ENCODE results near the gene SMTN. TPM values are rescaled to one million over a fixed set of nuclear protein-coding genes. Genes with fewer than 3 reads are reported as not detected.
"Not testable (repeated sequence)": the region's sequence is repeated elsewhere in the genome, so short reads cannot be mapped to it uniquely, and the experiment has no call there.

Gene SMTN
- total RNA-seq, 1 donor from 2014 or later, result 44.8 TPM

DNA sequence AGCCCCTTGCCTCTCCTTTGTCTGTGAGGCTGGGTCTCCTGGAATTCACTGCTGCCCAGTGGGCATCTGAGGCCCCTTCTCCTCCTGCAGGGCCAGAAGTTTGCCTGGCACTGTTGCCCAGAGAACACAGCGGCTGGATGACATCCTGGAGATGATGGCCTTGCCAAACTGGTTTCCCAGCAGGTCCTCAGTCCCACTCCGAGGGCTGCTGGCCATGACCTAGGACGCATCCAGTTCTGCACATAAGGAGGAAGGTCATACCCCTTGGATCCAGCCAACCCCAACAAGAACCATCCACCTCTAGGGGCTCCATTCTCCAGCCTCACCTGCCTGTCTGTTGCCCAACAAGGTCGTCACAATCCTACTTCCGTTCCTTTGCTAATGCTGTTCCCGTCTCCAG lies 3.4 kb upstream of the SMTN start:
- intact Hi-C loops (cut with DNase I), result no loop called here
- H3K27me3 ChIP-seq (ENCODE audit: low read depth), result no peaks in the 10 kb centered on the region

DNA sequence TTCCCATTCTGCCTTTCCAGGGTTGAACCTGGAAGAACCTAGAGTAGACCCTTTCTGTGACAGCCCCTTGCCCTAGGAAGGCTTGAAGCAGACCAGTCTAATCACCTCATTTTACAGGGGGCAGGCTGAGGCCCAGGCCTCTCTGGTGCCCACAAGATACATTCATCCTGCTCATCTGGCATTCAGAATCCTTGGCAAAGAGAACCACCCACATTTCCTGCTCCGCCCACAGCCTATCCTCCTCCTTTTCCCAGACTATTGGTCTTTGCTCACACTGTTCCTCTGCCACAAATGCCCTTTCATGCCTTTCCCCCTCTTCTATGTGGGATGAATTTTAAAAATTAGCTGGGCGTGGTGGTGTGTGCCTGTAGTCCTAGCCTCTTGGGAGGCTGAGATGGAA lies 2.7 kb upstream of the SMTN start:
- H3K9me3 ChIP-seq; intact Hi-C loops (cut with DNase I); H3K4me3 ChIP-seq; H3K36me3 ChIP-seq; DNase-seq; H3K27ac ChIP-seq; ATAC-seq; H3K27me3 ChIP-seq (ENCODE audit: low read depth): not testable (repeated sequence)
- peaks cover 29% of the 10 kb centered on the region for H3K4me1 ChIP-seq

More for the DNA sequence above, 3.4 kb upstream of the SMTN start:
- TF ChIP-seq, protein P1, sequence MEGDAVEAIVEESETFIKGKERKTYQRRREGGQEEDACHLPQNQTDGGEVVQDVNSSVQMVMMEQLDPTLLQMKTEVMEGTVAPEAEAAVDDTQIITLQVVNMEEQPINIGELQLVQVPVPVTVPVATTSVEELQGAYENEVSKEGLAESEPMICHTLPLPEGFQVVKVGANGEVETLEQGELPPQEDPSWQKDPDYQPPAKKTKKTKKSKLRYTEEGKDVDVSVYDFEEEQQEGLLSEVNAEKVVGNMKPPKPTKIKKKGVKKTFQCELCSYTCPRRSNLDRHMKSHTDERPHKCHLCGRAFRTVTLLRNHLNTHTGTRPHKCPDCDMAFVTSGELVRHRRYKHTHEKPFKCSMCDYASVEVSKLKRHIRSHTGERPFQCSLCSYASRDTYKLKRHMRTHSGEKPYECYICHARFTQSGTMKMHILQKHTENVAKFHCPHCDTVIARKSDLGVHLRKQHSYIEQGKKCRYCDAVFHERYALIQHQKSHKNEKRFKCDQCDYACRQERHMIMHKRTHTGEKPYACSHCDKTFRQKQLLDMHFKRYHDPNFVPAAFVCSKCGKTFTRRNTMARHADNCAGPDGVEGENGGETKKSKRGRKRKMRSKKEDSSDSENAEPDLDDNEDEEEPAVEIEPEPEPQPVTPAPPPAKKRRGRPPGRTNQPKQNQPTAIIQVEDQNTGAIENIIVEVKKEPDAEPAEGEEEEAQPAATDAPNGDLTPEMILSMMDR (IDR thresholded peaks at IDR 0.05), result no peak
- Histone ChIP-seq H3K27ac (no peak overlapping the region), H3K36me3 (no peaks in the 10 kb centered on the region), H3K4me1 (peaks cover 22% of the 10 kb centered on the region), H3K4me3 (no peak overlapping the region), H3K9me3 (no peaks in the 10 kb centered on the region)
- no peak for DNase-seq
- ATAC-seq, result no peak

DNA sequence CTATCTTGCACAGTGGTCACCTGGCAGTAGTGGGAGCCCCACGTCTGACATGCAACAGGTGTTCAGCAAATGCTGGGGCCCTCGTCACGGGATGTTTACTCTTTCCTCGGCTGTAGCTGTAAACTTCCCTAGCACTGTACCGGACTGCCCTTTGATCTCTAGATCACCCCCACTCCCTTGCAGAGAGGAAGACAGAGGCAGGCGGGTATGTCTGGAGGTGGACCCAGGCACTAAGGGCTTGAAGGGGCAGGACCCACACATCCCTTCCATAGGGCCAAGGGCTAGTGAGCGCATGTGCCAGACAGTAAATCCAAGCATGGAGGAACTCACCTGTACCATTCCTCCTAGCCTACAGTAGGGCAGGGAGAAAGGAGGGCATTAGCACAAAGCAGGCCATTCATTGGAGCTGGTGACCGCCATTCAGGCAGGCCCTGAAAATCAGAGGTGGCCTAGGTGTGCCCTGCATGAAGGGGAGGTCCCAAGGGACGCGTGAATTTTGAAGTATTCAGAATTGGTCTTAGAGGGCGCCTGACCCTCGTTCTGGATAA lies 1.9 kb upstream of the SMTN start:
- no peak overlapping the region for H3K4me3 ChIP-seq
- no peak overlapping the region for H3K27ac ChIP-seq
- no peak for DNase-seq
- H3K27me3 ChIP-seq (ENCODE audit: low read depth), result no peaks in the 10 kb centered on the region
- intact Hi-C loops (cut with DNase I), result no loop called here
- no peaks in the 10 kb centered on the region for H3K9me3 ChIP-seq
- H3K4me1 ChIP-seq, result peaks cover 37% of the 10 kb centered on the region
- ATAC-seq, result no peak
- TF ChIP-seq, protein P1 (IDR thresholded peaks at IDR 0.05), result no peak
- H3K36me3 ChIP-seq, result no peaks in the 10 kb centered on the region

DNA sequence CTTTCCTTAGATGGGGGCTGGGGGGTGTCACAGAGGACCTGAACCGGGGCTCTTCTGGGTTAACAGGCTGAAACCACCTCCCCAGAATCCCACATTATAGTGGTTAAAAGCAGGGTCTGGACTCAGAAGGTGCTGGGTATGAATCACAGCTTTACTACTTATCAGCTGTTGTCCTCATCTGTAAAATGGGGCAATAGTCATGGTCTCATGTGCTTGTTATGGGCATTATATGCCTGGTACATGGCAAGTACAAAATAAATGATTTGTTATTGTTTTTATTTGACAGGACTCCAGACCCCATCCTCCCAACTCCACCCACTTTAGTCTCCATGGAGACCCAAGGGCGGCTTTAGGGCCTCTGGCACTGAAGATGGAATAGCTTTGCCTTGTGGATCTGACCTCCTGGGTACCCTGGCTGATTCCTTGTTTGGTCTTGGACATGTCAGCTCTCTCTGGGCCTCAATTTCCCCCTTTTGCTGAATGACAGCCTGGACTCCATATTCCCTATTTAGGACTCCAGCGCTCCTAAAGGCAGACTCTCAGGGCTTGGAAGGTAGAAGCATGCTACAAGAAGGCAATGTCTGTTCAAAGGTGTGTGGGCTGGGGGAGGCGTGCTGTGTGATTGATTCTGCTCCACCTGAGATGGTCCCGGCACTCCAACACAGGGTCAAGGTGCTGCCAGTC lies 812 bp upstream of the SMTN start:
- peak overlapping the region; percentile 98 for H3K27ac ChIP-seq
- H3K36me3 ChIP-seq, result no peaks in the 10 kb centered on the region
- intact Hi-C loops (cut with DNase I), result loop anchor here (10.0 kb wide), 1 partner anchor 136 kb away; no protein-coding TSS in a partner anchor
- H3K9me3 ChIP-seq, result no peaks in the 10 kb centered on the region
- no peaks in the 10 kb centered on the region for H3K27me3 ChIP-seq (ENCODE audit: low read depth)
- TF ChIP-seq, protein P1 (IDR thresholded peaks at IDR 0.05), result no peak
- ATAC-seq (no peak), DNase-seq (no peak)
- H3K4me3 ChIP-seq, result peak overlapping the region; percentile 96
- peaks cover 44% of the 10 kb centered on the region for H3K4me1 ChIP-seq

DNA sequence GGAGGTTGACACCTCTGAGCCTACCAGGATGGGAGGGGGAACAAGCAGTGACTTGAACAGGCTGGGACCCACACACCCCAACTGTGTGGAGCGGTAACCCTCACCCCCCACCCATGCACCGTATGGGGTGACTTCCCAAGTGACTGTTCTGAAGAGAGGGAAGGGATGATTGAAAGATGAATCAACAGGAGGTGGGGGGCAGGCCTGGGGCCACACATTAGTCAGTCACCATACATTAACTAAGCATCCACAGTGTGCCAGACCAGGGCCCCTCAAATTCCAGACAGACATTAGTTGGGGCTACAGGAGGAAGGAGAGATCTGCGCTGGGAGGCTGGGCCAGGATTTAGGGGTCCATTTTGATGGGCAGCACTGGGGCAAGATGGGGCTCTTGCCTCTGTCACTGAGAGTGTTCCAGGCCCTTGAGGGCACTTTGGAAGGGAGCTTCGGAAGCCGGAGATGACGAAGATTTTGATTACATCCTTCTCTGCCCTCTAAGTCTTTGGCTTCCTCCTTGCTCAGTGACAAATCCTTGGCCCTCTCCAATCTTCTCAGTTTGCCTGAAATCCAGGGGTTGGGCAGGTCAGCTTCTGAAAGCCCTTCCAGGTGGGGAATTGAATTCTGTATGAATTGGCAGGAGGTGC lies 966 bp downstream of the SMTN start:
- Histone ChIP-seq H3K36me3 (peaks cover 2% of the 10 kb centered on the region), H3K4me1 (peaks cover 61% of the 10 kb centered on the region), H3K4me3 (peak overlapping the region; percentile 96), H3K9me3 (no peaks in the 10 kb centered on the region), H3K27ac (peak overlapping the region; percentile 98), H3K27me3 (ENCODE audit: low read depth) (no peaks in the 10 kb centered on the region)
- intact Hi-C loops (cut with DNase I), result loop anchor here (10.0 kb wide), 1 partner anchor 137 kb away; no protein-coding TSS in a partner anchor
- TF ChIP-seq, protein P1 (IDR thresholded peaks at IDR 0.05), result no peak
- DNase-seq (no peak), ATAC-seq (no peak)
